HEK293 (cell line): ENCODE results near the gene DNAJC3.
A peak's percentile ranks its signal among the peaks of the same experiment; 100 is the strongest.

ENCODE experiments used
- CTCF ChIA-PET: fragments of 350-600 bp; formaldehyde crosslinking; extraction: SDS; loops from one replicate; lab custom pipeline; 2021; ENCODE audit warnings: antibody characterized with exemption; lab: Yijun Ruan, JAX
- POLR2A ChIA-PET: fragments of 300-600 bp; formaldehyde crosslinking; extraction: SDS; loops from one replicate; lab custom pipeline; 2020; ENCODE audit warnings: antibody characterized with exemption, inconsistent platforms; lab: Yijun Ruan, JAX
- H3K27ac ChIP-seq: fragments of 200-500 bp; sonication (Bioruptor generic); 2 replicates; pipeline ENCODE4 v1.5.1; 2014; ENCODE audit warnings: low read depth, low read length, control low read depth, inconsistent platforms; ENCODE audit errors: extremely low read depth
- H3K36me3 ChIP-seq, 2 experiments: fragments of 200-500 bp in 1 of 2; sonication (Bioruptor generic) in 1 of 2; 1 replicate in 1 of 2; 2 replicates in 1 of 2; pipeline ENCODE4 v1.5.1; 2014 to 2017; ENCODE audit warnings: inconsistent platforms in 2 of 2, low read length in 2 of 2; ENCODE audit not compliant: control insufficient read depth in 2 of 2, insufficient read depth in 1 of 2
- H3K4me1 ChIP-seq: fragments of 200-500 bp; sonication (Bioruptor generic); 2 replicates; pipeline ENCODE4 v1.5.1; 2014; ENCODE audit warnings: mild to moderate bottlenecking, low read length, inconsistent platforms; ENCODE audit not compliant: control insufficient read depth, insufficient read depth
- H3K4me3 ChIP-seq: 2 replicates; pipeline ENCODE4 v1.5.1; 2011; ENCODE audit warnings: low read depth, mild to moderate bottlenecking, control low read depth, low read length, moderate library complexity
- H3K9me3 ChIP-seq: fragments of 200-500 bp; sonication (Bioruptor generic); 2 replicates; pipeline ENCODE4 v1.5.1; 2014; ENCODE audit warnings: low read depth, low read length, inconsistent platforms; ENCODE audit not compliant: control insufficient read depth, insufficient read depth
- GLIS1 ChIP-seq: fragments of 450-650 bp; formaldehyde crosslinking; IDR thresholded peaks from 2 replicates; pipeline ENCODE4 v1.5.1; 2016; ENCODE audit warnings: missing biosample characterization, missing genetic modification characterization
- GLIS2 ChIP-seq: fragments of 450-650 bp; formaldehyde crosslinking; IDR thresholded peaks from 2 replicates; pipeline ENCODE4 v1.5.1; 2016; ENCODE audit warnings: missing biosample characterization, missing genetic modification characterization
- IKZF3 ChIP-seq: fragments of 450-650 bp; IDR thresholded peaks from 2 replicates; pipeline ENCODE4 v1.5.0; 2018; ENCODE audit warnings: missing biosample characterization, mild to moderate bottlenecking, missing genetic modification characterization, moderate library complexity
- MYNN ChIP-seq: fragments of 450-650 bp; formaldehyde crosslinking; IDR thresholded peaks from 2 replicates; pipeline ENCODE4 v1.5.1; 2016; ENCODE audit warnings: missing biosample characterization, missing genetic modification characterization, borderline replicate concordance
- PRDM1 ChIP-seq: fragments of 450-650 bp; formaldehyde crosslinking; IDR thresholded peaks from 2 replicates; pipeline ENCODE4; 2016; ENCODE audit warnings: missing biosample characterization, missing genetic modification characterization
- RBAK ChIP-seq: fragments of 450-650 bp; formaldehyde crosslinking; IDR thresholded peaks from 2 replicates; pipeline ENCODE4 v1.5.1; 2016; ENCODE audit warnings: missing biosample characterization, missing genetic modification characterization
- SALL2 ChIP-seq: fragments of 450-650 bp; formaldehyde crosslinking; IDR thresholded peaks from 2 replicates; pipeline ENCODE4 v1.5.0; 2017; ENCODE audit warnings: missing biosample characterization, mild to moderate bottlenecking, missing genetic modification characterization, borderline replicate concordance
- SP2 ChIP-seq: fragments of 450-650 bp; formaldehyde crosslinking; IDR thresholded peaks from 2 replicates; pipeline ENCODE4 v1.5.1; 2016; ENCODE audit warnings: missing biosample characterization, missing genetic modification characterization
- ZBTB17 ChIP-seq: fragments of 450-650 bp; formaldehyde crosslinking; IDR thresholded peaks from 2 replicates; pipeline ENCODE4 v1.5.1; 2016; ENCODE audit warnings: missing biosample characterization, missing genetic modification characterization
- ZNF121 ChIP-seq: fragments of 450-650 bp; formaldehyde crosslinking; IDR thresholded peaks from 2 replicates; pipeline ENCODE4 v1.5.1; 2016; ENCODE audit warnings: missing biosample characterization, missing genetic modification characterization
- ZNF366 ChIP-seq: fragments of 450-650 bp; formaldehyde crosslinking; conservative IDR thresholded peaks from 2 replicates; pipeline ENCODE4 v1.5.1; 2016; ENCODE audit warnings: missing biosample characterization, missing genetic modification characterization
- ZNF423 ChIP-seq: fragments of 450-650 bp; formaldehyde crosslinking; IDR thresholded peaks from 2 replicates; pipeline ENCODE4 v1.5.1; 2016; ENCODE audit warnings: missing biosample characterization, missing genetic modification characterization
- ZNF501 ChIP-seq: fragments of 450-650 bp; formaldehyde crosslinking; IDR thresholded peaks from 2 replicates; pipeline ENCODE4 v1.5.1; 2016; ENCODE audit warnings: missing biosample characterization, missing genetic modification characterization
- ZNF510 ChIP-seq: fragments of 450-650 bp; formaldehyde crosslinking; IDR thresholded peaks from 2 replicates; pipeline ENCODE4 v1.5.1; 2018; ENCODE audit warnings: mild to moderate bottlenecking, missing genetic modification characterization, missing biosample characterization; ENCODE audit not compliant: insufficient replicate concordance
- ZNF561 ChIP-seq: fragments of 450-650 bp; IDR thresholded peaks from 2 replicates; pipeline ENCODE4 v1.5.1; 2018; ENCODE audit warnings: missing biosample characterization, missing genetic modification characterization, borderline replicate concordance
- ZSCAN30 ChIP-seq: fragments of 450-650 bp; IDR thresholded peaks from 2 replicates; pipeline ENCODE4 v1.5.1; 2018; ENCODE audit warnings: missing biosample characterization, mild to moderate bottlenecking, missing genetic modification characterization, moderate library complexity
- TF ChIP-seq, protein P1 (sequence below): fragments of 450-650 bp; formaldehyde crosslinking; IDR thresholded peaks from 2 replicates; pipeline ENCODE4 v1.5.1; 2017; ENCODE audit warnings: missing biosample characterization, missing genetic modification characterization
- TF ChIP-seq, protein P2 (sequence below): fragments of 450-650 bp; formaldehyde crosslinking; IDR thresholded peaks from 2 replicates; pipeline ENCODE4 v1.5.1; 2017; ENCODE audit warnings: missing biosample characterization, missing genetic modification characterization
- TF ChIP-seq, protein P3 (sequence below): fragments of 450-650 bp; formaldehyde crosslinking; IDR thresholded peaks from 2 replicates; pipeline ENCODE4 v1.5.1; 2016; ENCODE audit warnings: missing biosample characterization, missing genetic modification characterization
- TF ChIP-seq, protein P4 (sequence below): fragments of 450-650 bp; formaldehyde crosslinking; conservative IDR thresholded peaks from 2 replicates; pipeline ENCODE4 v1.5.1; 2016; ENCODE audit warnings: low read depth, missing biosample characterization, missing genetic modification characterization

DNAJC3 gene

DNA sequence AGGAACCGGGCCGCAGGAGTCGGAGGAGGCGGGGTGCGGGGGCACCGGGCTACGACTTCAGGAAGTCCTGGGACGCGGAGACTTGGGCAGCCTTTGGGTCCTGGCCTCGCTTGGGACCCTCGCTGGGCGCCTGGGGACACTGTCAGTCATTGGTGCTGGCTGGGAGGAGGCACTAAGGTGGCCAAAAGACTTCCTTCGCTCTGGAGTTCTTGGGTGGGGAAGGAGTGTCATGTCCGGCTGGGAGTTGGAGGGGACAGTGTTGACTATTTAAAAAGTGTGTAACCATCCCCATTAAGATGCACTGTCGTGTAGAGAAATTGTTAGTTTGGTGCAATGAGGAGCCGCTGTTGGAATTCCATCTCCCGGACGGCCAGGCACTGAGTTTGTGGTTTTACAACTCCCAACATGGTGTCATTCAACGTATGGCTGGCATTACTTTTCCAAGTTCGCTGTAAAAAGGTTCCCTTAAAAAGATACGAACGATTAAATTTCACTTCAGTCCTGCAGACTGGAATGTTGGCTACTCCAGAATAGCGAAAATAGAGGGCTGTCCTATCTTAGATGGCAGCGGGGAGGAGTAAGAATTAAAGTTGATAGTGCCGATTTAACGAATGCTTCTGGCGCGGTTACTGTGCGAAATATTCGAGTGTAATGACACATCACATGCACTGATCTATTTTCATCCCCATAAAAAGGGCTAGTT lies 776 bp downstream of the DNAJC3 start (continued):
- TF ChIP-seq ZNF423 (tag by site-specific recombination) (0 out of 2 replicates have a peak, but pooled peaks have one; percentile 3), SP2 (tag by site-specific recombination) (0 out of 2 replicates have a peak, but pooled peaks have one; percentile 0), ZNF561 (0 out of 2 replicates have a peak, but pooled peaks have one; percentile 44), ZNF501 (tag by site-specific recombination) (peak; percentile 1; the same call in 1 of the 2 replicates)
- TF ChIP-seq, protein P1, sequence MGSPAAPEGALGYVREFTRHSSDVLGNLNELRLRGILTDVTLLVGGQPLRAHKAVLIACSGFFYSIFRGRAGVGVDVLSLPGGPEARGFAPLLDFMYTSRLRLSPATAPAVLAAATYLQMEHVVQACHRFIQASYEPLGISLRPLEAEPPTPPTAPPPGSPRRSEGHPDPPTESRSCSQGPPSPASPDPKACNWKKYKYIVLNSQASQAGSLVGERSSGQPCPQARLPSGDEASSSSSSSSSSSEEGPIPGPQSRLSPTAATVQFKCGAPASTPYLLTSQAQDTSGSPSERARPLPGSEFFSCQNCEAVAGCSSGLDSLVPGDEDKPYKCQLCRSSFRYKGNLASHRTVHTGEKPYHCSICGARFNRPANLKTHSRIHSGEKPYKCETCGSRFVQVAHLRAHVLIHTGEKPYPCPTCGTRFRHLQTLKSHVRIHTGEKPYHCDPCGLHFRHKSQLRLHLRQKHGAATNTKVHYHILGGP (tag by site-specific recombination) = no peak
- TF ChIP-seq, protein P2, sequence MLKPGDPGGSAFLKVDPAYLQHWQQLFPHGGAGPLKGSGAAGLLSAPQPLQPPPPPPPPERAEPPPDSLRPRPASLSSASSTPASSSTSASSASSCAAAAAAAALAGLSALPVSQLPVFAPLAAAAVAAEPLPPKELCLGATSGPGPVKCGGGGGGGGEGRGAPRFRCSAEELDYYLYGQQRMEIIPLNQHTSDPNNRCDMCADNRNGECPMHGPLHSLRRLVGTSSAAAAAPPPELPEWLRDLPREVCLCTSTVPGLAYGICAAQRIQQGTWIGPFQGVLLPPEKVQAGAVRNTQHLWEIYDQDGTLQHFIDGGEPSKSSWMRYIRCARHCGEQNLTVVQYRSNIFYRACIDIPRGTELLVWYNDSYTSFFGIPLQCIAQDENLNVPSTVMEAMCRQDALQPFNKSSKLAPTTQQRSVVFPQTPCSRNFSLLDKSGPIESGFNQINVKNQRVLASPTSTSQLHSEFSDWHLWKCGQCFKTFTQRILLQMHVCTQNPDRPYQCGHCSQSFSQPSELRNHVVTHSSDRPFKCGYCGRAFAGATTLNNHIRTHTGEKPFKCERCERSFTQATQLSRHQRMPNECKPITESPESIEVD (tag by site-specific recombination) = peak; percentile 74

GRCh38 chr13:95678967-95679366 lies 2.0 kb downstream of the DNAJC3 start:
- CTCF ChIA-PET = interaction anchor here (0.7 kb wide), 1 partner anchor 1015 kb away, joined by 4 read pairs; no protein-coding TSS in a partner anchor
- Histone ChIP-seq H3K27ac (no peak overlapping the region), H3K9me3 (no peaks in the 10 kb centered on the region), H3K4me3 (no peak overlapping the region), H3K36me3 (no peaks in the 10 kb centered on the region), H3K4me1 (no peaks in the 10 kb centered on the region)
- POLR2A ChIA-PET = interaction anchor here (0.6 kb wide), 2 partner anchors 55 to 376 kb away, joined by 3 to 5 read pairs; no protein-coding TSS in a partner anchor
- TF ChIP-seq ZBTB17 (peak; percentile 19; the same call in 1 of the 2 replicates), ZNF121 (tag by site-specific recombination) (no peak)
- TF ChIP-seq, protein P3, sequence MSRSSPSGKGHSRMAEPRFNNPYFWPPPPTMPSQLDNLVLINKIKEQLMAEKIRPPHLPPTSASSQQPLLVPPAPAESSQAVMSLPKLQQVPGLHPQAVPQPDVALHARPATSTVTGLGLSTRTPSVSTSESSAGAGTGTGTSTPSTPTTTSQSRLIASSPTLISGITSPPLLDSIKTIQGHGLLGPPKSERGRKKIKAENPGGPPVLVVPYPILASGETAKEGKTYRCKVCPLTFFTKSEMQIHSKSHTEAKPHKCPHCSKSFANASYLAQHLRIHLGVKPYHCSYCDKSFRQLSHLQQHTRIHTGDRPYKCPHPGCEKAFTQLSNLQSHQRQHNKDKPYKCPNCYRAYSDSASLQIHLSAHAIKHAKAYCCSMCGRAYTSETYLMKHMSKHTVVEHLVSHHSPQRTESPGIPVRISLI (tag by site-specific recombination) = peak; percentile 87

GRCh38 chr13:95679722-95680121 lies 2.8 kb downstream of the DNAJC3 start:
- no peak overlapping the region for H3K4me3 ChIP-seq
- no peaks in the 10 kb centered on the region for H3K36me3 ChIP-seq
- H3K9me3 ChIP-seq = no peaks in the 10 kb centered on the region
- no peaks in the 10 kb centered on the region for H3K4me1 ChIP-seq
- POLR2A ChIA-PET = no interaction called here
- CTCF ChIA-PET = no interaction called here
- H3K27ac ChIP-seq = no peak overlapping the region
- TF ChIP-seq GLIS2 (tag by site-specific recombination) (no peak), MYNN (tag by site-specific recombination) (no peak), ZNF510 (no peak), ZSCAN30 (no peak), ZNF366 (tag by site-specific recombination) (no peak), PRDM1 (tag by site-specific recombination) (peak; percentile 92)
- TF ChIP-seq, all 188 proteins: peak for 1

- no peak overlapping the region for H3K4me3 ChIP-seq
- ChIA-PET CTCF (interaction anchor here (0.6 kb wide), 1 partner anchor 78 kb away, joined by 3 read pairs; no protein-coding TSS in a partner anchor), POLR2A (no interaction called here)
- H3K9me3 ChIP-seq = no peaks in the 10 kb centered on the region
- no peaks in the 10 kb centered on the region for H3K36me3 ChIP-seq
- H3K27ac ChIP-seq = no peak overlapping the region
- no peaks in the 10 kb centered on the region for H3K4me1 ChIP-seq
- TF ChIP-seq SALL2 (tag by site-specific recombination) (no peak), SP2 (tag by site-specific recombination) (no peak), IKZF3 (no peak), RBAK (tag by site-specific recombination) (no peak), GLIS1 (tag by site-specific recombination) (no peak)
- TF ChIP-seq, protein P4, sequence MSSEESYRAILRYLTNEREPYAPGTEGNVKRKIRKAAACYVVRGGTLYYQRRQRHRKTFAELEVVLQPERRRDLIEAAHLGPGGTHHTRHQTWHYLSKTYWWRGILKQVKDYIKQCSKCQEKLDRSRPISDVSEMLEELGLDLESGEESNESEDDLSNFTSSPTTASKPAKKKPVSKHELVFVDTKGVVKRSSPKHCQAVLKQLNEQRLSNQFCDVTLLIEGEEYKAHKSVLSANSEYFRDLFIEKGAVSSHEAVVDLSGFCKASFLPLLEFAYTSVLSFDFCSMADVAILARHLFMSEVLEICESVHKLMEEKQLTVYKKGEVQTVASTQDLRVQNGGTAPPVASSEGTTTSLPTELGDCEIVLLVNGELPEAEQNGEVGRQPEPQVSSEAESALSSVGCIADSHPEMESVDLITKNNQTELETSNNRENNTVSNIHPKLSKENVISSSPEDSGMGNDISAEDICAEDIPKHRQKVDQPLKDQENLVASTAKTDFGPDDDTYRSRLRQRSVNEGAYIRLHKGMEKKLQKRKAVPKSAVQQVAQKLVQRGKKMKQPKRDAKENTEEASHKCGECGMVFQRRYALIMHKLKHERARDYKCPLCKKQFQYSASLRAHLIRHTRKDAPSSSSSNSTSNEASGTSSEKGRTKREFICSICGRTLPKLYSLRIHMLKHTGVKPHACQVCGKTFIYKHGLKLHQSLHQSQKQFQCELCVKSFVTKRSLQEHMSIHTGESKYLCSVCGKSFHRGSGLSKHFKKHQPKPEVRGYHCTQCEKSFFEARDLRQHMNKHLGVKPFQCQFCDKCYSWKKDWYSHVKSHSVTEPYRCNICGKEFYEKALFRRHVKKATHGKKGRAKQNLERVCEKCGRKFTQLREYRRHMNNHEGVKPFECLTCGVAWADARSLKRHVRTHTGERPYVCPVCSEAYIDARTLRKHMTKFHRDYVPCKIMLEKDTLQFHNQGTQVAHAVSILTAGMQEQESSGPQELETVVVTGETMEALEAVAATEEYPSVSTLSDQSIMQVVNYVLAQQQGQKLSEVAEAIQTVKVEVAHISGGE (tag by site-specific recombination) = no peak
Measured at GRCh38 chr13:95684418-95684817, 7.5 kb downstream of the DNAJC3 start.
